Common myeloid progenitor, CD34-positive (primary cell): ENCODE results near the gene EHMT2.
A peak's percentile ranks its signal among the peaks of the same experiment; 100 is the strongest.

Experiments used
- CTCF ChIA-PET: fragments of 350-600 bp; sonication (Branson Sonifier 250); formaldehyde crosslinking; loops from one replicate; lab custom pipeline; 2021; ENCODE audit warnings: antibody characterized with exemption; lab: Charles Lee
- POLR2A ChIA-PET: fragments of 350-600 bp; sonication (Branson Sonifier 250); formaldehyde crosslinking; loops from one replicate; lab custom pipeline; 2021; ENCODE audit warnings: antibody characterized with exemption; lab: Charles Lee
- DNase-seq, 3 donors: peaks; one replicate each; pipeline versions ENCODE4 v3.0.0 to v3.0.0-alpha.2; 2013
- H3K27ac ChIP-seq, 2 experiments: 1 replicate in 1 of 2; 2 replicates in 1 of 2; pipeline ENCODE4 v1.7.0; 2013; ENCODE audit warnings: inconsistent platforms in 2 of 2, low read length in 2 of 2, mild to moderate bottlenecking in 2 of 2, low read depth in 1 of 2, moderate library complexity in 1 of 2; ENCODE audit not compliant: severe bottlenecking in 2 of 2, insufficient read depth in 1 of 2, poor library complexity in 1 of 2
- H3K27me3 ChIP-seq, 5 experiments: replicated peaks in 2 of 5; 1 replicate in 3 of 5; 2 replicates in 2 of 5; pipeline versions ENCODE4 v1.6.1 to v1.7.0; 2013; ENCODE audit warnings: low read length in 4 of 5, mild to moderate bottlenecking in 2 of 5, moderate library complexity in 2 of 5, inconsistent platforms in 1 of 5; ENCODE audit not compliant: insufficient read depth in 5 of 5, control insufficient read depth in 4 of 5
- H3K36me3 ChIP-seq, 4 experiments: 1 replicate in 2 of 4; 2 replicates in 2 of 4; pipeline versions ENCODE4 v1.6.1 to v1.7.0; 2013; ENCODE audit warnings: low read length in 3 of 4, control low read depth in 1 of 4, mild to moderate bottlenecking in 1 of 4; ENCODE audit not compliant: control insufficient read depth in 4 of 4, insufficient read depth in 4 of 4
- H3K4me1 ChIP-seq, 4 experiments: 1 replicate in 3 of 4; 2 replicates in 1 of 4; pipeline versions ENCODE4 v1.6.1 to v1.7.1; 2013; ENCODE audit warnings: low read length in 3 of 4, mild to moderate bottlenecking in 3 of 4, control low read depth in 1 of 4, inconsistent platforms in 1 of 4, moderate library complexity in 1 of 4; ENCODE audit not compliant: control insufficient read depth in 4 of 4, insufficient read depth in 4 of 4; ENCODE audit errors: control extremely low read depth in 1 of 4
- H3K4me3 ChIP-seq, 7 experiments: 1 replicate in 4 of 7; 2 replicates in 3 of 7; pipeline versions ENCODE4 v1.5.1 to v1.7.0; 2013; ENCODE audit warnings: mild to moderate bottlenecking in 7 of 7, low read length in 6 of 7, moderate library complexity in 6 of 7, inconsistent platforms in 2 of 7, low read depth in 2 of 7, control low read depth in 1 of 7; ENCODE audit not compliant: insufficient read depth in 4 of 7, control insufficient read depth in 1 of 7; ENCODE audit errors: extremely low read depth in 1 of 7
- H3K9me3 ChIP-seq, 5 experiments: 1 replicate in 4 of 5; 2 replicates in 1 of 5; pipeline versions ENCODE4 v1.6.1 to v1.7.1; 2013; ENCODE audit warnings: low read length in 4 of 5, mild to moderate bottlenecking in 2 of 5, inconsistent platforms in 1 of 5, low read depth in 1 of 5, moderate library complexity in 1 of 5; ENCODE audit not compliant: control insufficient read depth in 4 of 5, insufficient read depth in 2 of 5; ENCODE audit errors: control extremely low read depth in 1 of 5
- WGBS: methylation state at CpG from one replicate; pipeline ENCODE4 v1.1.5; 2013; ENCODE audit not compliant: insufficient coverage; 5-methylcytosine and 5-hydroxymethylcytosine counted together

The EHMT2 gene

DNA sequence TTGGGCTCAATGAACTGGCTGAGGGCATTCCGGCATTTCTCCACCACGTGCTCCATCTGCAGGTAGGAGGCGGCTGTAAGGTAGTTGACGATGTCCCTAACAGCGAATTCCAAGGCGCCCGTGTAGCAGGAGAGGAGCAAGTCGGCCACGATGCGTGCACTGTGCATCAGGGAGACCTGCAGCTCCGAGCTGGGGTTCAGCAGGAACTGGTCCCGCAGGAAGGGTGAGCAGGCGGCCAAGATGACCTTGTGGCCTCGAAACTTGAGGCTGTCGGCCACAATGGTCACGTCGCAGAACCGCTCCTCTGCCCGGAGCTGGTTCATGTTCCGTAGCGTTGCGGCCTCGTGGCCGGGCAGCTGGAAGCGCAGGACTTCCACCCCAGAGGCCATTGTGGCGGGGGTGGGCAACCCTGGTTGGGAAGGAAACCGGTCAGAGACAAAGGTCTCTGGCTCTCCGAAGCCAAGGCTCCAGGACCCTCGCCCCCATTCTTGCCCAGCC is 3.5 kb upstream of the EHMT2 start:
- Histone ChIP-seq H3K4me3 (peak overlapping the region; percentile 18 to 84 (median 61)), H3K27ac (peak overlapping the region in 1 of 2 experiments; percentile 77), H3K9me3 (no peaks in the 10 kb centered on the region), H3K36me3 (peaks cover 0 to 7% (median 2%) of the 10 kb centered on the region in 4 experiments), H3K4me1 (peaks cover 4 to 52% (median 39%) of the 10 kb centered on the region in 4 experiments), H3K27me3 (no peaks in the 10 kb centered on the region)
- 77% methylated on average over 24 of the region's 29 CpGs for WGBS
- CTCF ChIA-PET = interaction anchor here (1.1 kb wide), 1 partner anchor 22 kb away, joined by 3 read pairs; no protein-coding TSS in a partner anchor
- DNase-seq = no peak
- POLR2A ChIA-PET = no interaction called here

DNA sequence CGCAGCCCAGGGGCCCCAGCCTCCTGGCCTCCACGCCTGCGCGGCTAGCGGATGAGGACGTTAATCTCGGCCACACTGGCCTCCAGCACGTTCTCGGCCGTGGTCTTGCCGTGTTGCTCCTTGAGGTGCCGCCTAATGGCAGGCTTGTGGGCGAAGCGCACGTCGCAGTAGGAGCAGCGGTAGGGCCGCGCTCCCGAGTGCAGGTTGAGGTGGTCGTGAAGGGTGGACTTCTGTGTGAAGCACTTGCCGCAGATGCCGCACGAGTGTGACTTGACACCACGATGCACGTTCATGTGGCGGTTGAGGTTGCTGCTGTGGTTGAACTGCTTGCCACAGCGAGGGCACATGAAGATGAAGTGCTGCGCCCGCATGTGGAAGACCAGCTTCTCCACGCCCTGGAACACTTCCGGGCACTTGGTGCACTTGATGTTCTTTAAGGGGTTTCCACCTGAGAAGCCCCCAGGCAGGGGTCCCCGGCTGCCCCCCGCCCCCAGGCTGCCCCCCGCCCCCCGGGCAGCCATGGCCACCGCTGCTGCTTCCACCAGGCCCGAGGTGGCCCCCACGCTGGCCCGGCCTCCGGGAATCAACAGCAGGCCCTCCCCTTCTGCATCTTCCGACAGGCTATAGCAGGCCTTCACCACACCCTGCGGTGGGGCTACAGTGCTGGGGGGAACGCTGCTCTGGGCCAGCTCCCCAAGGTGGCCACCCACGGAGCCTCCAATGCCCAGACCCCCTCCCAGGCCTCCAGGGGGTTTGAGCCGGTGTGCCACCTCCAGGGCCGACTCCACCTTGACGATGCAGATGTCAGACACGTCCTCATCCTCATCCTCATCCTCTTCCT is 2.6 kb upstream of the EHMT2 start:
- WGBS = 86% methylated on average over 31 of the region's 49 CpGs
- Histone ChIP-seq H3K27ac (no peak overlapping the region), H3K4me1 (peaks cover 4 to 52% (median 40%) of the 10 kb centered on the region in 4 experiments), H3K9me3 (no peaks in the 10 kb centered on the region), H3K4me3 (no peak overlapping the region), H3K27me3 (no peaks in the 10 kb centered on the region), H3K36me3 (peaks cover 0 to 16% (median 6%) of the 10 kb centered on the region in 4 experiments)
- DNase-seq = peak in 1 of 3 donors; percentile 26
- ChIA-PET CTCF (interaction anchor here (1.1 kb wide), 1 partner anchor 23 kb away, joined by 3 read pairs; no protein-coding TSS in a partner anchor), POLR2A (no interaction called here)

DNA sequence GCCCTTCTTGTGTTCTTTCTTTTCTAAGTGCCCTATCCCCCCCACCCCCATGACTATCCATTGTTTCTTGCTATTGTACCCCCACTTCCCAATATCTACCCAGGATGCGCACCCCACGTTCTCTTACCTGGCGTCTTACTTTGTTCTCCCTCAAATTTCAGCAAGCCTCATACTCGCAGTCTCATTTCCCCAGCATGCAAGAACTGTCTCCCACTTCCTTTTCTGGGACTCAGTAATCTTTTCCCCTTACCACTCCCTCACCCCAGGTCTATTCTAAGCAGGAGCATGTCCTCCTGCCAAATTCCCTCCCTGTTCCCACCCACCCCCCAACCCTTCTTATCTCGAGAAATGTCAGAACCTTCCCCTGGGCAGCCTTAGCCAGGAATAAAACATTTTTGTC is 1.7 kb upstream of the EHMT2 start:
- Histone ChIP-seq H3K36me3 (peaks cover 0 to 22% (median 12%) of the 10 kb centered on the region in 4 experiments), H3K9me3 (no peaks in the 10 kb centered on the region), H3K4me1 (peaks cover 4 to 52% (median 40%) of the 10 kb centered on the region in 4 experiments), H3K4me3 (no peak overlapping the region), H3K27ac (peak overlapping the region in 1 of 2 experiments; percentile 25), H3K27me3 (no peaks in the 10 kb centered on the region)
- no peak for DNase-seq
- WGBS = 39% methylated on average over 5 of the region's 5 CpGs
- CTCF ChIA-PET = interaction anchor here (1.1 to 2.1 kb wide), 2 partner anchors 10 to 66 kb away, joined by 3 to 14 read pairs; no protein-coding TSS in a partner anchor
- POLR2A ChIA-PET = no interaction called here

DNA sequence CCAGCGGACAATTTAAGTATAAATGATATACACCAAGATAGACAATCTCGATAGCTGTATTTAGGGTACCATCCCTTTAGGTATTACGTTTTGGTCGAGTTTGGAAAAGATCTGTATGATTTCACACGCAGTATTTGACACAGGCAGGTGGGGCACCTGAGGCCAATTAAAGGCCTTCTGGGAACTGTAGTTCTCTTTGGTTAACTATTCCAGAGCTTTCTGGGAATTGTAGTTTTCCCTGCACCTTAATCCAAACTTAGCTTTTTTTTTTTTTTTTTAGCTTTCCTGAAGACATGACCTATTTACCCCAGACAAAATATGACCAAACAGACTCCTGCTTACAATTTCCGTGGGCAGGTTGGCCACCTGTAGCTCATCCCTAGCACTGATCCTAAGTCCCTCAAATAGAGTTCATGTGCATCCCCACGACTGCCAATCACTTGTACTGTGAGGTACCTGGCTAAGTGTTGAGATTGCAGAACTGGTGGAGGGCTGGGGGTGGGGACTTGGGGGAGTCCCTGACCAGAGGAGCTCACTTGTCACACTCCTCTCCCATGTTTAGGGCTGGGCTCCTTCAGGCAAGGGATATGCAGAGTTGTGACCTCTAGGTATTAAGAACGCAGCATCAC is 999 bp upstream of the EHMT2 start:
- Histone ChIP-seq H3K27ac (peak overlapping the region; percentile 72 to 92), H3K36me3 (peaks cover 0 to 23% (median 14%) of the 10 kb centered on the region in 4 experiments), H3K4me1 (peaks cover 4 to 52% (median 40%) of the 10 kb centered on the region in 4 experiments), H3K4me3 (peak overlapping the region in 6 of 7 experiments; percentile 92 to 98 (median 96)), H3K27me3 (no peaks in the 10 kb centered on the region), H3K9me3 (no peaks in the 10 kb centered on the region)
- ChIA-PET CTCF (interaction anchor here (1.1 to 2.1 kb wide), 2 partner anchors 10 to 65 kb away, joined by 3 to 14 read pairs; no protein-coding TSS in a partner anchor), POLR2A (interaction anchor here (0.6 to 1.8 kb wide), 2 partner anchors 34 to 95 kb away, joined by 6 to 8 read pairs; no protein-coding TSS in a partner anchor)
- DNase-seq = peak; percentile 46 to 76 (median 58)
- 27% methylated on average over 6 of the region's 8 CpGs for WGBS

DNA sequence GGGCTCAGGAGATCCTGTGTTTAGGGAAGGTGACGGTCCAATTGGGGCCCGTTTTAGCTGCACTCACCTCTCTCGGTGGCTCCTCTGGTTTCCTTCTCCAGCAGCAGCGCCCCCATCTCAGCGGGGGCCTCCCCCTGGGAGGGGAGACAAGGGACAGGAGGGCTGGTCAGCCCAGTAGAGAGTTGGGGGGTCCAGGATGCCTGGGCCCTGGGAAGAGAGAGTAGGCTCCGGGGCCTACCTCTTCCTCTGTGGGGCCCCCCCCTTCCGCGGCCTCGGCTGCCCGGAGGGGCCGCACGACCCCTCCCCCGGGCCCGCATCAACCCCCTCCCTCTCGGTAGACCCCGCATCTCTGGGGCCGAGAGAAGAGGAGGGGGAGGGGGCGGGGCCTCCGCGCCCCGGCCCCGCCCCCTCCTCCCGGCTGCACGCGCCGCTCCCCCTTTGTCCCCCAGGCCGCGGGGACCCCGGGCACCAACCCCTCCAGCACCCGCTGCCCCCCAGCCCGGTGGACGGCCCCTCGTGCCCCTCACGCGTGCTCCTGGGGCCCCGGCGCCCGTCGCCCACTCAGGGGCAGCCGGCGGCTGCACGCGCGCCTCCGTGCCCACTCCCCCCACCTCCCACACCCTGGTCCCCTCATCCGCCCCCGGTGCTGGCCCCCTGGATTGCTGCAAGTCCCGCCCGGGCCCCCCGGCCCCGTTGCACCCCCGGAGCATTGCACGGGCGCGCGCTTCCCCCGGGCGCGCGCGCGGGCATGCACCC is 464 bp downstream of the EHMT2 start:
- Histone ChIP-seq H3K36me3 (peaks cover 0 to 38% (median 24%) of the 10 kb centered on the region in 4 experiments), H3K27me3 (no peaks in the 10 kb centered on the region), H3K9me3 (no peaks in the 10 kb centered on the region), H3K4me1 (peaks cover 2 to 54% (median 33%) of the 10 kb centered on the region in 4 experiments), H3K27ac (peak overlapping the region; percentile 20 to 76), H3K4me3 (peak overlapping the region; percentile 92 to 98 (median 95))
- CTCF ChIA-PET = interaction anchor here (2.1 kb wide), 1 partner anchor 8 kb away, joined by 14 read pairs; no protein-coding TSS in a partner anchor
- DNase-seq = no peak
- WGBS = 0% methylated on average over 5 of the region's 62 CpGs
- POLR2A ChIA-PET = interaction anchor here (0.6 to 1.8 kb wide), 3 partner anchors 12 to 33 kb away, joined by 3 to 8 read pairs (median 6); no protein-coding TSS in a partner anchor

DNA sequence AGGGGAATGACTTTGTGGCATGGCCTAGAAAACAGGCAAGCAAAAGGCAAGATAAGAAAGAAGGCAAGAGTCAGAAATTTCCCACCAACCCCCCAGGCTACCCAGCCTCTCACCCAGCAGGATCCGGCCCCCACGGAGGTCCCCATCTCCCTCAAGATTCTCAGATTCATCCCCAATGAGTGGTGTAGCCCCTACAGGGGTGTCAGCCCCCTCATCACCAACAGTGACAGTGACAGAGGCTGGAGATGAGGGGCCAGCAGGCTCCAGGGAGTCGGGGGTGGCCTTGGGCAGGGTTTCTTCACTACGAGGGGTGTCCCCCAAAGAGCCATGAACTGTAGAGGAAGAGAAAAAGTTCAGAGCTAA is 1.0 kb downstream of the EHMT2 start:
- WGBS = 0% methylated on average over 1 of the region's 4 CpGs
- Histone ChIP-seq H3K4me3 (peak overlapping the region; percentile 8 to 98 (median 95)), H3K9me3 (no peaks in the 10 kb centered on the region), H3K27ac (peak overlapping the region; percentile 20 to 76), H3K4me1 (peaks cover 2 to 54% (median 33%) of the 10 kb centered on the region in 4 experiments), H3K36me3 (peaks cover 0 to 42% (median 27%) of the 10 kb centered on the region in 4 experiments), H3K27me3 (no peaks in the 10 kb centered on the region)
- ChIA-PET CTCF (no interaction called here), POLR2A (no interaction called here)
- DNase-seq = no peak
